Omental fat pad (tissue), 4 donors: ENCODE results near the gene SCUBE3. TPM values are rescaled to one million over a fixed set of nuclear protein-coding genes. Genes with fewer than 3 reads are reported as not detected.

Experiments
- ATAC-seq: fragments of 150-250 bp; one replicate; pipeline ENCODE4 v1.9.1; 2016; ENCODE audit warnings: mild to moderate bottlenecking, moderate library complexity; ENCODE audit not compliant: low FRiP score
- DNase-seq: peaks from one replicate; pipeline ENCODE4 v3.0.0-alpha.2; 2019; ENCODE audit warnings: low spot score
- CTCF ChIP-seq, 3 donors: fragments of 450-650 bp; IDR thresholded peaks; one replicate each; pipeline ENCODE4 v1.5.1; 2016 to 2017; ENCODE audit warnings: antibody characterized with exemption in 3 of 3, mild to moderate bottlenecking in 3 of 3, moderate library complexity in 2 of 3
- total RNA-seq, 4 donors: library from RNA; depleted of rRNA; stranded (reverse); fragments of >200 nt; gene quantifications; one replicate each; pipeline ENCODE4 v1.1.0, GENCODE V29; 2016

SCUBE3 gene
- total RNA-seq, 4 donors from 2014 or later, result 0.06 to 0.47 (median 0.11) TPM

DNA sequence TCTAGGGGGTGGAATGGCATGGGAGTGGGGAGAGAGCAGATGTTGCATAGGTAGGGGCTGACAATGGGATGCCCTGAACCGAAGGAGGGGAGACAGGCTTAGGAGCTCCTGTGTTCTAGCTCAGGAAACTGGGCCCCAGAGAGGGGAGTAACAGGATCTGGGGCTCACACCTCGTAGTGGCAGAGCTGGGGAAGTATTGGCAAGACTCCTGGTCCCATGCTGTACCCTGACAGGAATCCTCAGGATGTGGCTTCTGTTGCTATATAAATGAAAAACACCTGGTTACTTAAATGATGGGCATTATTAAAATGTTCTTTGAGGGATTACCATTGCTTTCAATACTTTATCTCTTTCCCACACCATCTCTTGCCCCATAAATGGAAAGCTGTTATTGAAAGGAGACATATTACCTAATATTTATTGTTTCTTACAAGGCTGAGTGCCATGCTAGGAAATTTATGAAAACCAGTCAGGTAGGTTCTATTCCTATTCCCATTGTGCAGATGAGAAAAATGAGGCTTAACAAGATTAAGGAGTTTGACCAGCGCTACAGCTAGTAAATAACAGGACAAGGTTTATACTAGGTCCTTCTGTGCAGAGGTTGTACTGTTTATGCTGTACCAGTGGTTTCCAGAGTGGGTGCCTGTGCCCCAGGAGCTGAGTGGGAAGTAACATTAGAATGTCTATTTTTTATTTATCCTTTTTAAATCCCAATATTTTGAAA, 37.3 kb upstream of the SCUBE3 start:
- ATAC-seq (no peak), DNase-seq (no peak)
- TF ChIP-seq CTCF (IDR thresholded peaks at IDR 0.05), result no peak

DNA sequence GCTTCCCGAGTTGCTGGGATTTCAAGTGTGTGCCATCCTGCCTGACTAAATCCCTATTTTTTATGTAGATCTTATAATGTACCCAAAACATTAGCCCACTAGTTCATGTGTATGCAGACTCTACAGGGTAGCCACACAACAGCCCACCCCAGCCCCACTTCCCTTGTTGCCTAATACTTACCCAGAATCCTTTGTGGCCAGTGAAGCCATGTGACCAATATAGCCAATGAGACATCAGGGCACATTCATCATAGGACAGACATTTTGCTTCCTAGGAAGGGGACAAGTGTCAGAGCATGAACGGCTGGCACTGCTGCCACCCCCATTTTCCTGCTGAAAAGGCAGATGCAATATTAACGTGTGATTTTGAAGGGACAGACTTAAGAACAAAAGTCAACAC, 36.6 kb upstream of the SCUBE3 start:
- no peak for TF ChIP-seq CTCF (IDR thresholded peaks at IDR 0.05)
- no peak for ATAC-seq
- DNase-seq, result no peak

- no peak for ATAC-seq
Observed at GRCh38 chr6:35177596-35177995, 36.2 kb upstream of the SCUBE3 start.

DNA sequence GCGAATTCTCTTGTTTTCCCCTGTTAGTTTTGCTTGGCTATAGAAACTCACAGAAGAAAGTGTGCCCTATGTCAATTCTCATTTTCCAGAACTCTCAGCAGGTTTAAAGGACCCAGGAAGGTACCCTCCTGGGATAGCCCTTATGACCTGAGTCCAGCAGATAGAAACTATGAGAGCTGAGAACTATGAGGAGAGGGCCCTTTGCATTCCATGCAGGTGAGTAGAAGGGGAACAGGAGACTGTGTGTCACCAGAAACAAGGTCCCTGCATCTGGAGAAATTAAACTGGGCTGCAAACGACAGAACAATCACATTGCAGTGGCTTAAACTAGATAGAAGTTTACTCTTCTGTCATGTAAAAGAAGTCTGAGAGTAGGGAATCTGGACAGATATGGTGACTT, 35.7 kb upstream of the SCUBE3 start:
- ATAC-seq (no peak), DNase-seq (no peak)
- no peak for TF ChIP-seq CTCF (IDR thresholded peaks at IDR 0.05)

More at GRCh38 chr6:35177596-35177995, 36.2 kb upstream of the SCUBE3 start:
- no peak for DNase-seq
- TF ChIP-seq CTCF (IDR thresholded peaks at IDR 0.05), result no peak

GRCh38 chr6:35178932-35179832, 34.6 kb upstream of the SCUBE3 start:
- no peak for DNase-seq
- no peak for ATAC-seq
- TF ChIP-seq CTCF (IDR thresholded peaks at IDR 0.05), result no peak

GRCh38 chr6:35179901-35180535, 33.7 kb upstream of the SCUBE3 start:
- TF ChIP-seq CTCF (IDR thresholded peaks at IDR 0.05), result no peak
- DNase-seq, result no peak
- ATAC-seq, result no peak
